GM19025 (cell line): ENCODE measurements around the gene PTPRE.
"Not testable (repeated sequence)": the region's sequence is repeated elsewhere in the genome, so short reads cannot be mapped to it uniquely, and the experiment has no call there.

Experiments
- ATAC-seq: cut with Tn5 transposase; IDR thresholded peaks from one replicate; pipeline ENCODE4 v1.9.1; 2021; ENCODE audit warnings: mild to moderate bottlenecking, low read depth, moderate library complexity; ENCODE audit not compliant: unreplicated experiment

PTPRE gene

GRCh38 chr10:127977357-127978009, 70.6 kb downstream of the PTPRE start:
- ATAC-seq, result no peak

DNA sequence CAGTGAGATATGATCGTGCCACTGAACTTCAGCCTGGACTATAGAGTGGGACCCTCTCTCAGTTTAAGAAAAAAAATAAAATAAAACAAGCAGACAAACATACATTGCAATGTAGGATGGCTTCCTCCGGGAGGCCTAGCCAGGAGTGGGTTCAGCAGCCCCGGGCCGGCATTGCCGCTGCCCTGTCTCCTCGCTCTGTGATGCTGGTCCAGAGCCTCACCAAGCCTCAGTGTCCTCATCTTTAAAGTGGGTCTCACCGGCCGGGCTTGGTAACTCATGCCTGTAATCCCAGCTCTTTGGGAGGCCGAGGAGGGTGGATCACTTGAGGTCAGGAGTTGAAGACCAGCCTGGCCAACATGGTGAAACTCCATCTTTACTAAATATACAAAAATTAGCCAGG, 71.6 kb downstream of the PTPRE start:
- no peak for ATAC-seq

GRCh38 chr10:127979045-127979444, 72.1 kb downstream of the PTPRE start:
- no peak for ATAC-seq

DNA sequence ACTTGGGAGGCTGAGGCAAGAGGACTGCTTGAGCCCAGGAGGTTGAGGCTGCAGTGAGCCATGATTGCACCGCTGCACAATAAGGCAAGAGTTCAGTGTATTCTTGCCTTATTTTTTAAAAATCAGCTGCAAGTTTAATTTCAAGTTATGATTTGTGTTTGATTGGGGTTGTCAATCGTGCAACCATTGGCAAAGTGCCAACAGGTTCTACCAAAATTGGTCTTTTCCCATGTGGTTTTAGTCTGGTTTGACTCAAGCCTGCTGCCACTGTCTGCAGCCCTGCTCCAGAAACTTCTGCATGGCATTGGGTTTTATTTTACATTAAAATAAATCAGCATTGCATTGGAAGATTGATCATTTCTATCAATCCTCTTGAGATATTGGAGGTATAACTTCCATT, 72.7 kb downstream of the PTPRE start:
- ATAC-seq, result no peak

DNA sequence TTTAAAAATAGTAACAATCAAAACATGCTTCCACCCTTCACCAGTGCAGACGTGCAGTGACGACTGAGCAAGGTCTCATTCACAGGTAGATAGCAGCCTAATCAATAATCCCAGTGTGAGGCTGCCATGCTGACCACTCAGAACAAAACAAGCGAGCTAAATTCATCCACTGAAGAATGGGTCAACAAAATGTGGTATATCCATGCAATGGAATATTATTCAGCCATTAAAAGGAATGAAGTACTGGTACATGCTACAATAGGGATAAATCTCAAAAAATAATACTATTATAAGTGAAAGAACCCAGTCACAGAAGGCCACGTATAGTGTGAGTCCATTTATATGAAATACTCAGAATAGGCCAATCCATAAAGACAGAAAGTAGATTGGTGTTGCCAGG, 74.0 kb downstream of the PTPRE start:
- ATAC-seq, result no peak

GRCh38 chr10:127982601-127983000, 75.7 kb downstream of the PTPRE start:
- ATAC-seq, result no peak

- no peak for ATAC-seq
These were observed 76.6 kb downstream of the PTPRE start for GRCh38 chr10:127983344-127984100.

DNA sequence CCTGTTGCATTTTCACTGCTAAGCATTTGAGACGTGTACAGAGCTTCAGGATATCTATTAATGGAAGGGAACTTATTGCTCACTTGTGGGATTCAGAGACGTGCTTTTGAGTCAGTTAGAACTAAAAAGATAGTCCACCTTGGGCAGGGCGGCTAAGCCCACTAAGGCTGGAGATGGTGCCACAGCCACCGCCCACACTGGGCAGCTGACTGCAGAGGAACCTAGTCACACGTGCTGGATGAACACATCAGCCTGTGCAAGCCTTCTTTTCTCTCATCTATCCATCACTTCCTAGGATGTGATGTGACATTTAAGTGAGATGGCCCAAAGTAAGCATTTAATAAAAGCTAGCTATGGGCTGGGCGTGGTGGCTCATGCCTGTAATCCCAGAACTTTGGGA, 78.0 kb downstream of the PTPRE start:
- ATAC-seq, result no peak

GRCh38 chr10:127986531-127987466, 79.9 kb downstream of the PTPRE start:
- no peak for ATAC-seq

DNA sequence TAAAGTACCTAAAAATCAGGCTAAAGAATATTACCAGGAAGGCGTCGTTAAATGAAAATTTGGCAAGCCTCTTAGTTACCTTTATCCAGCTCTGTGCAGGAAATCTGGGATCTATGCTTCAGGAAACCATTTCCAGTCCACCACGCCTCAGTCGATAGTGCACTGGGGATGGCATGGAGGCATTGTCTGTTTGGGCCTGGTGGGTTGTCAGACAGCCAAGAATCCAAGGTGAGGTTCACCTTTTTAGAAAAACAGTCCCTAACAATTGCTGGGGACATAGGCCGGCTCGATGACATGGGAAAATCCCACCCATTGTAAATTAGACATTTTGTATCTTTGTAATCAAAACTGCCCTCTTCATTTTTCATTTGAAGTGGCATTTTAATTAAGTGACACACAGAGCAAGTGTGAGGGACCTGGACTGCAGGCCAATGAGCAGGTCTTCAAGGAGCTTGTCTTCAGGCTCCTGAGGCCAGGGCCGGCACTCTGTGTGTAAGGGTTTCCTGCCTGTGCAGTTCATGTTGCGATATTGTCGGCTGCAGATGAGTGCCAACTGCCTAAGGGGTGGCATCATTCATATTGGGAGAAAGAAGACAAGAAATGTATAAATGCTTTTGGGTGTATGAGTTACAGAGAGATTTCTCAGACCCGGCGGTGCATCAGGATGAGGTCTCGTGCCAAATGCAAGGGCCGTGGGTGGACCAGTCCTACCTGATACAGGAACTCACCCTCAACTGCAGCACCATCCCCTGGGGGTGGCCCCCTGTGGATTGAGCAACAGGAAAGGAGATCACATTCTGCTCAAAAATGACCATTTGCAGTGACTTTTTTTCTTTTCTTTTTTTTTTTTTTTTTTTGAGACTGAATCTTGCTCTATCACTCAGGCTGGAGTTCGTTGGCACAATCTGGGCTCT, 80.8 kb downstream of the PTPRE start:
- ATAC-seq, result no peak

DNA sequence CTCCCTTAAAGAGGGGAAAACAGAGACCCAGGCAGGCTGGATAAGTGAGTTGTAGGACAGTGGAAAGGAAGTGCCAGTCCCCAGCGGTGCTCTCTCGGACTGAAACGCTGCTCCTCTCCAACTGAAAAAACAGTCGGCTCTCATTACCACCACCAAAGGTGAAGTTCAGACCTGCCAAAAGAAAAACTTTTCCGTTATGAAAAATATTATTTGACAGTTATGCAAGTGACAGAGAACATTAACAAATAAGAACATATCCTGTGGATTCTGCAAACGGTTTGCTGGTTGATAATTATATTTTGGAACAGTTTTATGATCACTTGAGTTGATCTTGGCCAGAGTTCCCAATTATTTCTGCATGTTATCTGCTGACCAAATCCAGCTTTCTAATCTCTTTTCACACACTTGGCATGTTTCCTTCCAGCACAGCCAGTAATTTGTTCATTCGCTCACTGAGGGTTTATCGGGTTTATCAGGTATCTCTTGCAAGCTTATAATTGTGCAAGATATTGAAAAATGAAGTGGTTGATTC, 82.6 kb downstream of the PTPRE start:
- no peak for ATAC-seq

- not testable (repeated sequence) for ATAC-seq
These were observed 83.4 kb downstream of the PTPRE start for GRCh38 chr10:127990132-127990788.

DNA sequence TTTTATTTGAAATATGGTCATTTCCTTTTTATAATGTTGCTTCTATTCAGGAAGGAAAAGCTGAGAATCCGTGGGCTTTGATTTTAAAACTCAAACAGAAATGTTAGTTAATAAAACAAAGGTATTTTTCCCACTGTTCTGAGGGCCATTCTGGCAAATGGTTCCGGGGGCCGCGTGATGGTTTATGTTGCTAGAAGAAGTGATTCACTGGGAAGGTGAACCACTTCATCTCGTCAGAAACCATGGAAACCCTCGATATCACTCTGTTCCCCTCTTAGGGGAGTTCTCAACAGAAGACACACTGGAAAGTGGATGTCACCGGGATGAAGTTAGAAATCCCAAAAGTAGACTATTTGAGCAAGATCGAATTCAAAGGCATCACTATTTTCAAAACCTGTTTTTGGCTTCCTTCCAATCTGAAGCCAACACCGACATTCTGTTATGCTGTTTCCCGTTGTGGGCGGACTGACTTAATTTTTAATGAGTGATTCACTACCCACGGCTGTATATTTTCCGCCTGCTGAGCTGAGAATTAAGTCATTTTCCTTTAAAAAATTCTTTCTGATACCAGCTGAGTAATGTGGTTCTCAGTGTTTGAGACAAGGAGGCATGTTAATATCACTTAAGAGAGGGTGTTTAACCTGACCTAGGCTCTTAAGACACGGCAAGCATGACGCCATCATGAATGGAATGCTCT, 84.1 kb downstream of the PTPRE start:
- ATAC-seq, result no peak

DNA sequence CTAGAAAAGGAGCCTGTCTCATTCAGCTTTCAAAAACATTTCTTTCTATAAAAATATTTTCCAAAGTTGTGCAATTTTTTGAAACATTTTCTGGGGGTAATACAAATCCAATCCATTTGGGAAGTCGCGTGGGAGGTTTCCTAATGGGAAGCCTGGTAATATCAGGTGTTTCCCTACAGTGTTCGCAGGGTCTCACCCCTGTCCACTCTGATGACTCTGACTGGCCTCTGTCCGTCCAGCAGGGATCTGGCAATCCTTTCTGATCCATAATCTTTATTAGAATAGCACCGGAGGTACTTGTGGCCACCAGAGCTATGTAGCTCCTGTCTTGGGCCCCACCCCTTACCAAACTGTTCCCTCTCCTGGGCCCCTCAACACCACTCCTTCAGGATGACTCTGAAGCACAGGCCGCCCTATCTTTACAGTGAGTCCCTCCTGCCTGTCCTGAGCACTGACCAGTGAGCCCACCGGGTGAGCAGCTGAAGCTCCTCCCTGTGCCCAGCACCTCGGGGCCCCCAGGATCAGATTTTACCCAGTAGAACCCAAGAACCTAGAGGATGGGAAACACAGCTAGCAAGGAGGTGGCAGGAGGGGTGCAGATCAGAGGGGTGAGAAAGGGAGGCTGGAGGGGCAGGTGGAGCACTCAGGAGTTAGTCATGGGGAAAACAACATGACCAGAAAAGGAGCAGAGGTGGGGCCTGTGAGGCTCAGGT, 84.8 kb downstream of the PTPRE start:
- no peak for ATAC-seq

DNA sequence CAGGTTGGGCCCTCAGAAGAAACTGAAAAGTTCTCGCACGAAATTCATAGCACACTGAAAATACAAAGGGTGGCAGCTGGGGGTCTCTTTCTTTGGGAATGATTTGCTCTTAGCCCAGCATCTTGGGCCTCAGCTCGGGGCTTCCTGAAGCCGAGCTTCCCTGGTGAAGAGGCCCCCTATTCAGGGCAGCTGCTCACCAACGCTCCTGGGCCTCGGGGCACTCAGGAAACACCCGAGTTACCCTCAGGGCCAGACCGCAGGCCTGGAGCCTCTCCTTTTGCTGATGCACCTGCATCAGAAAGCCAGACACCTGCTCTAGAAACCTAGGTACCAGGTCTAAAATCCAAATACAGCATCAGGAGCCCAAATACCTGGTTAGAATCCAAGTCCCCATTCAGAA, 85.5 kb downstream of the PTPRE start:
- ATAC-seq, result no peak

GRCh38 chr10:127993056-127993690, 86.3 kb downstream of the PTPRE start:
- ATAC-seq, result no peak

DNA sequence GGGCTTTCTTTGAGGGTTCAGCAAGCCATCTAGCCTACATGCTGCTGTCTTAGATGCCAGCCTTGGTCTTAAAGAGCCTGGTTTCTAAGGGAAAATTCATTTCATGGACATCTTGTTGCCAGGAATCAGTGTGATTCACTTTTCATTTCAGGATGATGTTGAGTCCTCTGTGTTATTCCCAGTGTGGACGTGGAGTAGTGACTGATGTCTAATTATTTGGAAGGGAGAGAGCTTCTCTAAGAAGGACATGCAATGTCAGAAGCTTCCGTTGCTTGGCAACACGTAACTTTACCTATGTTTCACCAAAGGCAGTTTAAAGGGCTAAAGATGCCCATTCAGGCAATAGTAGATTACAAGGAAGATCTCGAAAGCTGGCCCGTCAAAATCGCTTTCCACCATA, 89.0 kb downstream of the PTPRE start:
- no peak for ATAC-seq

- ATAC-seq, result no peak
These were observed 89.7 kb downstream of the PTPRE start for GRCh38 chr10:127996586-127996985.
